GM21529 (cell line): Measurements from ENCODE around the gene USP10.

Experiments used
- ATAC-seq: cut with Tn5 transposase; IDR thresholded peaks from one replicate; pipeline ENCODE4 v1.9.1; 2021; ENCODE audit not compliant: unreplicated experiment

The USP10 gene

DNA sequence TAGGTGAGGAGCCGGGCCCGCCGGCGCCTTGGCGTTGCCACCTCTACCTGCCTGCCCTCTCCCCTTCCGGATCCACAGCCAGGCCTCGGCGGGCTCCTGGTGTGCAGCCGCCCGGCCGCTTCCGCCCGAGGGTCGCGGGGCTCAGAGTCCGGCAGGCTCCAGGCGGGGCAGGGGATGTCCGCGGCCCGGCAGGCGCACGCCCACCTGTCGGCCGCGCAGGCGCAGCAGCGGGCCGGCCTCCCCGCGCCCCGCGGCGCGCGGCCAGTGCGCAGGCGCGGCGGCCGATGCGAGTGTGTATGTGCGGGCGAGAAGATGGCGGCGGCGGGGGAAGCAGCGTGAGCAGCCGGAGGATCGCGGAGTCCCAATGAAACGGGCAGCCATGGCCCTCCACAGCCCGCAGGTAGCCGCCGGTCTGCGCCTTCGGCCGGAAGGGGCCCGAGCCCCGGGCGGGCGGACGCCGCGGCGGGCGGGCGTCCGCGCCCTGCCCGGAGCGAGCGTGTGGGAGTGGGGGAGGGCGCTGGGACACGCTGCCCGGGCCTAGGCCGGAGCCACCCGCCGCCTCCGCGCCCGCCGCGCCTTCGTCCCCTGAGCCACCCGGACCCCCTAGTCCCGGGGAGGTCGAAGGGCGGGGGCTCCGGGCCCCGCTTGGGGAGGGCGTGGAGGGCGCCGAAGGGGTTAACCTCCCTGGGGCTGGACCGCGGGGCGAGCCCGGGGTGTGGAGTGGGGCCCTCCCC, at the start of gene USP10:
Gene USP10, plus strand, starts transcription at position 289 of the 734 bp plus-strand sequence. Its CDS starts 91 bp downstream, at position 380.
- ATAC-seq = peak; percentile 75

GRCh38 chr16:84650062-84650991, 49.5 kb upstream of the USP10 start:
- no peak for ATAC-seq

GRCh38 chr16:84652566-84652965, 47.2 kb upstream of the USP10 start:
- no peak for ATAC-seq

GRCh38 chr16:84654238-84654637, 45.6 kb upstream of the USP10 start:
- no peak for ATAC-seq

DNA sequence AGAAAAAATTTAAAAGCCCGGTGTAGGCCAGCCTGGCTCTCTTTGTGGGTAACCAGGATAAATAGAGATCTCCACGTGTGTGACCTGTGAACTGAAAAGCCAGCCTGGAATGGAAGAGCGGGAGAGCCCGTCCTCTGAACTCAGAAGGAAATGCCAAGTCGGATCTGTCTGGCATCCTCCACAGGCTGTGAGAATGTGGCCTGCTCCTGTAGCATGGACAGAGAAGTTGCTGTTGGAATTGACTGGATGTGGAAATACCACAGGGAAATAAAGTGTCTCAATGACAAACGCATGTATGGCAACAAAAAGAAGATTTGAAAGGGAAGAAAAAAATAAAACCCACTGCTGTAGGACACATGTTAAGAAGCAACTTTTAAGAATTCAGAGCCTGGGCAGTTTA, 44.8 kb upstream of the USP10 start:
- ATAC-seq = no peak

DNA sequence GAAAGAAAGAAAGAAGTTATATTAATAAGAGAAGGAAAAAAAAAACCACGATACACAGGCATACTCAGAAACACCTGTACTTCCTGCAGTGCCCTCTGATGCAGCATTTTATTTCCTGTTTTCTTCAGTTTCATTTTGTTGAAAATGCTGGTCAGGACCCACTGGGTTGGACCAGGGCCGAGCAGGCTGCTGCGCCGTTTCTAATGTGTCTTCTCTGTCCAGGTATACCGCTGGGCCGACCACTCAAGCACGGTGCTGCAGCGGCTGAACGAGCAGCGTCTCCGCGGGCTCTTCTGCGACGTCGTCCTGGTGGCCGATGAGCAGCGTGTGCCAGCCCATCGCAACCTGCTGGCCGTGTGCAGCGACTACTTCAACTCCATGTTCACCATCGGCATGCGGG, 43.2 kb upstream of the USP10 start:
- ATAC-seq = no peak

DNA sequence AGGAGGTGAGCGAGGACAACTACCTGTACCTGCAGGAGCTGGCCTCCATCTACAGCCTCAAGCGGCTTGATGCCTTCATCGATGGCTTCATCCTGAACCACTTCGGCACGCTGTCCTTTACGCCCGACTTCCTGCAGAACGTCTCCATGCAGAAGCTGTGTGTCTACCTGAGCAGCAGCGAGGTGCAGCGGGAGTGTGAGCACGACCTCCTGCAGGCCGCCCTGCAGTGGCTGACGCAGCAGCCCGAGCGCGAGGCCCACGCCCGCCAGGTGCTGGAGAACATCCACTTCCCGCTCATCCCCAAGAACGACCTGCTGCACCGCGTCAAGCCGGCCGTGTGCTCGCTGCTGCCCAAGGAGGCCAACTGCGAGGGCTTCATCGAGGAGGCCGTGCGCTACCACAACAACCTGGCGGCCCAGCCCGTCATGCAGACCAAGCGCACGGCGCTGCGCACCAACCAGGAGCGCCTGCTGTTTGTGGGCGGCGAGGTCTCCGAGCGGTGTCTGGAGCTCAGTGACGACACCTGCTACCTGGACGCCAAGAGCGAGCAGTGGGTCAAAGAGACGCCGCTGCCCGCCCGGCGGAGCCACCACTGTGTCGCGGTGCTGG, 42.5 kb upstream of the USP10 start:
- no peak for ATAC-seq

- ATAC-seq = no peak
Measured at GRCh38 chr16:84658690-84659089, 41.1 kb upstream of the USP10 start.

GRCh38 chr16:84659656-84660300, 40.0 kb upstream of the USP10 start:
- no peak for ATAC-seq

GRCh38 chr16:84660973-84661372, 38.8 kb upstream of the USP10 start:
- ATAC-seq = no peak

DNA sequence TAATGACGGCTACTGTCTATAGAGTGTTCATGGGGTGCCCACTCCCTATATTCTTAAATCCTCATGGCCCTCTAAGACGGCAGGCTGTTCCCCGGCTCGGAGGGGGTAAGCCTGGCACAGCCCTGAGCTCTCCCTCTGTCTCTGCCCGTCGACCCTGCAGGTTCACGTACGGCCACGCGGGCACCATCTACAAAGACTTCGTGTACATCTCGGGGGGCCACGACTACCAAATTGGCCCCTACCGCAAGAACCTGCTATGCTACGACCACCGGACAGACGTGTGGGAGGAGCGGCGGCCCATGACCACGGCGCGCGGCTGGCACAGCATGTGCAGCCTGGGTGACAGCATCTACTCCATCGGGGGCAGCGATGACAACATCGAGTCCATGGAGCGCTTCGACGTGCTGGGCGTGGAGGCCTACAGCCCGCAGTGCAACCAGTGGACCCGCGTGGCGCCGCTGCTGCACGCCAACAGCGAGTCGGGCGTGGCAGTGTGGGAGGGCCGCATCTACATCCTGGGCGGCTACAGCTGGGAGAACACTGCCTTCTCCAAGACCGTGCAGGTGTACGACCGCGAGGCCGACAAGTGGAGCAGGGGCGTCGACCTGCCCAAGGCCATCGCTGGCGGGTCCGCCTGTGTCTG, 38.3 kb upstream of the USP10 start:
- ATAC-seq = no peak

- no peak for ATAC-seq
Measured at GRCh38 chr16:84662471-84662870, 37.3 kb upstream of the USP10 start.

DNA sequence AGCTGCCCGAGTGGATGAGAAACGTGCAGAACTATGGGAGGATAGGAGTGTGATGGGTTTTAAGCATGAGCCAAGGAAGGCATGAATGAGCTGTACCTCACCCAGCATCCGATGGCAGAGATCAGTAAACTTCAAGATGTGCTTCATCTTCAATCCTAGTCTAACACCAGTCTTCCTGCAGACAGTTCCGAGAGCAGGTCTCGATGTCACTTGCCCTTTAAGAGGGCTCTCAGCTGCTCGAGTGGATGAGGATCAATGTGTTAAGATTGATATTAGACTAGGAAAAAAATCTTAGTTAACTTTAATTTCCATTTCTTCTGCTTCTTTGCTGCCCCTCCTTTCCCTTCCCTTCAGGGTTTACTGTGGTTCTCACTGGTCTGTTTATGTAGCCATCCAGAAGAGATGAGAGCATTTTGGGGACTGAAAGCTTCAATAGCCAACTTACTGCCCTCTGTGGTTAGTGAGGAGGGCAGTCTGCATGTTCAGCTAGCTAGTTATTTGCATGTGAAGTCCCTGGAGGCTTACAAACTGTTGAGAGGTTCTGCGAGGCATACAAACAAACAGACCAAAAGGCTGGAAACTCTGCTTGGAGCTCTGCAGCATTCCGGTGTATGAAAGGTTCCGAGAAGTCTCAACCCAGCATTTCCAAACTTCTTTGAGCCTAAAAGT, 36.2 kb upstream of the USP10 start:
- ATAC-seq = peak; percentile 91

- ATAC-seq = no peak
Measured at GRCh38 chr16:84665359-84665758, 34.4 kb upstream of the USP10 start.

DNA sequence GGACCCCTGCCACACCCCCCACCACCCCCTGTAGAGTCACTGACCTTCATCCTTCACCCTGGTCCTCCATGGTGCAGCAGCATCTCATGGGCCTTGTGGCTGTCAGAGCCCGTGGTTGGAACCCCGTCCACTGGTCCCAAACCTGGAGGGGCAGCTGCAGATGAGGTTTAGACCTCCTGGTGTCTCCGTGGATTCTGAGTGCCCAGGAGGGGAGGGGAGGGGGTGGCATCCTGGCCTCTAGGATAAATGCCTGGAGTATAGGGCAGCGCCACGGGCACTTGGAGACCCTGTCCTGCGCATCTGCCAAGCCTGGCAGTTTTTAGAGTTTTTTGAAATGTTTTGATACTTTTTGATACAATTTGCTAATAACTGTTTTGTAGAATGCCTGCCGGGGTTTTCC, 34.0 kb upstream of the USP10 start:
- no peak for ATAC-seq

DNA sequence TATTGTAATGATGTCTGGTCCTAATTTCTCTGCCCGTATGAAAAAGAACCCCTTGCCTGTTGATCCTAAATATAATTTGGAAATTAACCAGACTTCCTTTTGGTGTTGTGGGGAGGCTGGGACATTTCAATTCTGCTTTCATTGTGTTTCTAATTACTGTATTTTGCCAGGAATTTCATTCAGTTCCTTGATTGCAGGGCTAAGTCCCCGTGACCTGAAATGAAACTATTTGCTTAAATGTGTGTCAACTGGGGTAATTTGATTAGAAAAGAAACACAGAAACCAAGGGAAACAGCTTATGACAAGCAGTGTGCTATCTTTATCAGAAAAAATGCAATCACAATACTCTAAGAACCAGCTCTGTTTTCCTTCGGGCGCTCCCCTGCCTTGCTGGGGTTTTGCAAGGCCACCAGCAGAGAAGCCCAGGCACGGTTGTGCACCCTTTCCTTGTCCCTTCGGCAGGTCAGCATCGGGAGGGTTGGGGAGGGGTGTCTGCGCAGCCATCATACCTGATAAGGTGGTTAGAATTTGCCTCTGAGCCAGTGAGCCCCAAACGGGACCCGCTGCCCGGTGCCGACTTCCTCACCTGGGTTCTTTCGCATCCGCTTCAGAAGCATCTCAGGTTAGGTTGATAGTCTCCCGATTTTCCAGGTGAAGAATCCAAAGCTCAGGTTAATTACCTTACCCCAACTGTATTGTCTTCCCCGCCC, 32.0 kb upstream of the USP10 start:
- no peak for ATAC-seq

- no peak for ATAC-seq
Measured at GRCh38 chr16:84670063-84670462, 29.7 kb upstream of the USP10 start.

DNA sequence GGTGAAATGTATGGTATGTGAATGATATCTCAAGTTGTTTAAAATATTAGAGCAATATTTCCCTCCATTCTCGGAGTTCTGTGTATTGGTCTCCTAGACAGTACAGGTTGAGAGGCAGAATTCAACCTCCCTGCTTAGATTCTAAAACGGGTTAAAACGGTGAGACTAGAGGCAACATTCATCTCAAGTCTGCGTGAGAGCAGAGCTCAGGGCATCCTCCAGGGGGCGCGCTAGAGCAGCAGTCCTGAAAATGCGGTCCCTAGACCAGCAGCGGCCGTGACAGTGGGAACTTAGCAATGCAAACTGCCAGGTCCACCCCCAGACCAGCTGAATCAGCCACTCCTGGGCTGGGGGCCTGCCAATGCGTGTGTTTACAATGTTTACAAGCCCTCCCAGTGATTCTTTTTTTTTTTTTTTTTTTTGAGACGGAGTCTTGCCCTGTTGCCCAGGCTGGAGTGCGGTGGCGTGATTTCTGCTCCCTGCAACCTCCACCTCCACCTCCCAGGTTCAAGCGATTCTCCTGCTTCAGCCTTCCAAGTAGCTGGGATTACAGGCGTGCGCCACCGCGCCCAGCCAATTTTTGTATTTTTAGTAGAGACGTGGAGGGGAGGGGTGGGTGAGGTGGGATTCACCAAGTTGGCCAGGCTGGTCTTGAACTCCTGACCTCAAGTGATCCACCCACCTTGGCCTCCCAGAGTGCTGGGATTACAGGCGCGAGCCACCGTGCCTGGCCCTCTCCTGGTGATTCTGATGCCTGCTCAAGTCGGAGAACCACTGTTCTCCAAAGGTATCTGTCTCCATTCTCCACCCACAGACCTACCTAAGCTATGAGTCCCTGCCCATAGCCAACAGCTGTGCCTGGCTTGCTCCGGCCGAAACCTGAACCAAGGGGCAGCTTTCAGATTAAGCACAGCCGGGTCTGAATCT, 27.3 kb upstream of the USP10 start:
- ATAC-seq = peak; percentile 64

GRCh38 chr16:84673203-84673535, 26.6 kb upstream of the USP10 start:
- ATAC-seq = no peak
